RWPE2 (cell line): ENCODE data around the gene A1BG.
A peak's percentile ranks its signal among the peaks of the same experiment; 100 is the strongest.

Source experiments
- ATAC-seq: fragments of 200-7000 bp; cut with Tn5 transposase; 3 replicates; pipeline ENCODE4 v1.9.1; 2021; ENCODE audit warnings: low read depth
- DNase-seq: peaks from one replicate; pipeline ENCODE4 v3.0.0-alpha.2; 2020; ENCODE audit warnings: low spot score
- H3K27ac ChIP-seq: fragments of 450-650 bp; 2 replicates; pipeline ENCODE4 v1.5.1; 2017; ENCODE audit warnings: mild to moderate bottlenecking; ENCODE audit not compliant: poor library complexity, severe bottlenecking
- H3K27me3 ChIP-seq: fragments of 250-450 bp; sonication (Bioruptor Pico); 2 replicates; pipeline ENCODE4 v1.5.1; 2021; ENCODE audit warnings: mild to moderate bottlenecking, moderate library complexity; ENCODE audit not compliant: insufficient read depth, poor library complexity, severe bottlenecking
- H3K36me3 ChIP-seq: fragments of 250-450 bp; sonication (Bioruptor Pico); 2 replicates; pipeline ENCODE4 v1.5.1; 2020; ENCODE audit warnings: low read depth, mild to moderate bottlenecking, moderate library complexity
- H3K4me1 ChIP-seq: fragments of 250-450 bp; sonication (Bioruptor Pico); 2 replicates; pipeline ENCODE4 v1.5.1; 2021; ENCODE audit warnings: mild to moderate bottlenecking, moderate library complexity; ENCODE audit not compliant: insufficient read depth, poor library complexity, severe bottlenecking
- H3K4me3 ChIP-seq: fragments of 250-450 bp; sonication (Bioruptor Pico); 2 replicates; pipeline ENCODE4 v1.5.1; 2021; ENCODE audit warnings: mild to moderate bottlenecking, moderate library complexity; ENCODE audit not compliant: severe bottlenecking
- H3K9me3 ChIP-seq: fragments of 250-450 bp; sonication (Bioruptor Pico); 2 replicates; pipeline ENCODE4 v1.5.1; 2021; ENCODE audit warnings: mild to moderate bottlenecking, moderate library complexity; ENCODE audit not compliant: severe bottlenecking
- TF ChIP-seq, protein P1 (sequence below): fragments of 450-650 bp; IDR thresholded peaks from one replicate; pipeline ENCODE4 v1.5.1; 2017; ENCODE audit warnings: mild to moderate bottlenecking, moderate library complexity; ENCODE audit not compliant: poor library complexity, severe bottlenecking

The A1BG gene

DNA sequence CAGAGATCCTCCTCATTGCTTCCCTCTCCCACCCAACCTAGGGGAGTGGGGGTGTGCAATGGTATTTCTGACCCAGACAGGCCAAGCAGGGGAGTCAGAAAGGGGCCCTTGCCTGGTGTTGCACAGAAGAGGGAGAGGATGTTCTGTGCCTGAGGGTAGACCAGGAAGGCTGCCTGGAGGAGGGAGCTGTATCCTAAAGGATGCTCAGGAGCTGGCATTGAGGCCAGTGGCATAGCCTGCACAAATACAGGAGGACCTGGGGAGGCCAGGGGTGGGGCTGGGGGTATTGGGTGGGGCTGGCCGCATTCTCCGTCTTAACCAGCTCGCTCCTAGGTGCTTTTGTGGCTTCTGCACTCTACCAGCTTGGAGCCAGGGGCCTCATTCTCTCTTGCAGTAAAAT lies 46.6 kb upstream of the A1BG start:
- Histone ChIP-seq H3K4me1 (peaks cover 8% of the 10 kb centered on the region), H3K27me3 (no peaks in the 10 kb centered on the region), H3K36me3 (no peaks in the 10 kb centered on the region), H3K27ac (peak overlapping the region; percentile 33), H3K9me3 (no peaks in the 10 kb centered on the region), H3K4me3 (no peak overlapping the region)
- TF ChIP-seq, protein P1, sequence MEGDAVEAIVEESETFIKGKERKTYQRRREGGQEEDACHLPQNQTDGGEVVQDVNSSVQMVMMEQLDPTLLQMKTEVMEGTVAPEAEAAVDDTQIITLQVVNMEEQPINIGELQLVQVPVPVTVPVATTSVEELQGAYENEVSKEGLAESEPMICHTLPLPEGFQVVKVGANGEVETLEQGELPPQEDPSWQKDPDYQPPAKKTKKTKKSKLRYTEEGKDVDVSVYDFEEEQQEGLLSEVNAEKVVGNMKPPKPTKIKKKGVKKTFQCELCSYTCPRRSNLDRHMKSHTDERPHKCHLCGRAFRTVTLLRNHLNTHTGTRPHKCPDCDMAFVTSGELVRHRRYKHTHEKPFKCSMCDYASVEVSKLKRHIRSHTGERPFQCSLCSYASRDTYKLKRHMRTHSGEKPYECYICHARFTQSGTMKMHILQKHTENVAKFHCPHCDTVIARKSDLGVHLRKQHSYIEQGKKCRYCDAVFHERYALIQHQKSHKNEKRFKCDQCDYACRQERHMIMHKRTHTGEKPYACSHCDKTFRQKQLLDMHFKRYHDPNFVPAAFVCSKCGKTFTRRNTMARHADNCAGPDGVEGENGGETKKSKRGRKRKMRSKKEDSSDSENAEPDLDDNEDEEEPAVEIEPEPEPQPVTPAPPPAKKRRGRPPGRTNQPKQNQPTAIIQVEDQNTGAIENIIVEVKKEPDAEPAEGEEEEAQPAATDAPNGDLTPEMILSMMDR: no peak
- DNase-seq (peak; percentile 23), ATAC-seq (no peak)

DNA sequence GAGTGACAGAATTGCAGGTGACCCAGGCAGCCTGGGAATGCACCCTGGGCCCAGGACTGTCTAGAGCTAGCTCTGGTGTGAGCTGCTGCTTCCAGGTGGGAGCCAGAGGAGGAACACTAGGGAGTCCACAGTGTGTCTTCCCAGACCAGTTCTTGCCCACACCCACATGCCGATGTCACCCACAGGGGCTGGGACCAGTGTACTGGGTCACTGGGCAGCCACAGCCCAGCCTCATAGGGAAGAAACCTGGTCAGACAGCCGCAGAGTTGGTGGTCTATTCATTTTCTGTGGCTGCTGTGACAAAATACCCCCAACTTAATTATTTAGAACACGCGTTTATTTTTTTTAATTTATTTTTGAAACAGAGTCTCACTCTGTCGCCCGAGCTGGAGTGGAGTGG lies 45.3 kb upstream of the A1BG start:
- H3K27me3 ChIP-seq: no peaks in the 10 kb centered on the region
- TF ChIP-seq, protein P1: no peak
- DNase-seq (peak; percentile 47), ATAC-seq (no peak)
- no peak overlapping the region for H3K4me3 ChIP-seq
- peaks cover 12% of the 10 kb centered on the region for H3K4me1 ChIP-seq
- H3K9me3 ChIP-seq: no peaks in the 10 kb centered on the region
- no peak overlapping the region for H3K27ac ChIP-seq
- peaks cover 13% of the 10 kb centered on the region for H3K36me3 ChIP-seq

DNA sequence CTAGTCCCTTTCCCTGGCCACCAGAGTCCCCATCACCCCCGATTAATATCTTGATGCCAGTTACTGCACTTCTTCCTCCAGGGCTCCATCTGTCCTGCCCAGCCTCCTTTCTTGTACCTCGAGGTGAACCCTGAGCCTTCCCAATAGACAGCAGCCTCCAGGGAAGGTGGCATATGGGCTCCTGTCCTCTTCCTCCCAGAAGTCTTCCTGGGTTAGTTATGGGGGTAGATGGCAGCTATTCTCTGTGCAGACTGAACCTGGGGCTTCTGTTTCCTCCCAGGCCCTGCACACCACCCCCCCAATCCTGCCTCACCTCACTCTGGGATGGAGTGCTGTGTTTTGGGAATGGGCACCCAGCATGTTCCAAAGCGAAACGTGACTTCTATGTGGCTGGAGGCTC lies 44.8 kb upstream of the A1BG start:
- no peaks in the 10 kb centered on the region for H3K27me3 ChIP-seq
- H3K9me3 ChIP-seq: no peaks in the 10 kb centered on the region
- no peak overlapping the region for H3K27ac ChIP-seq
- H3K4me1 ChIP-seq: peaks cover 12% of the 10 kb centered on the region
- DNase-seq (no peak), ATAC-seq (no peak)
- TF ChIP-seq, protein P1: no peak
- peaks cover 18% of the 10 kb centered on the region for H3K36me3 ChIP-seq
- no peak overlapping the region for H3K4me3 ChIP-seq

DNA sequence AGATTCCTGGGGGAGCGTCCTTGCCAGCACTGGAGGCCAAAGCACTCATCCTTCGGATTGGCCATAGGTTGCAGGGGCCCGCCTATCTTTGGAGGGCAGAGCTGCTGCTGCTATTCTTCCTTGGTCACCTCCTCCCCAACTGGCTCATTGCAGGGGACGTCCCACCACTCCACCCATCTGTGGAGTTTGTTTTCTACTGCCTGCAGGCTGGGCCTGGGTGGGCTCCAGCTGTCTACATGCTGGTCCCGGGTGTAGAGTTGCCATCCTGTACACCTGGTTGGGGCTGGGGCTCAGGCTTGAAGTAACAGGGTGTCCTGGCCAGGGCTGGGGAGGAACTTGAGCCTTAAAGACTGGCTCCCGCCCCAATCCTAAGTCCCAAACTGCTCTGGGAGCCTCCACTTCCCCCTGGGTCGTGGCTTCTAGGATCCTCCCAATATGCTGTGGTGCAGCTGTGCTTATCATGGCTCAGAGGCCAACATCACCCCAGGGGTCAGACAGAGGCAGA lies 44.3 kb upstream of the A1BG start:
- Histone ChIP-seq H3K4me3 (no peak overlapping the region), H3K27ac (no peak overlapping the region), H3K27me3 (no peaks in the 10 kb centered on the region), H3K4me1 (peaks cover 12% of the 10 kb centered on the region), H3K36me3 (peaks cover 23% of the 10 kb centered on the region), H3K9me3 (no peaks in the 10 kb centered on the region)
- DNase-seq: peak; percentile 55
- ATAC-seq: no peak
- TF ChIP-seq, protein P1: no peak

DNA sequence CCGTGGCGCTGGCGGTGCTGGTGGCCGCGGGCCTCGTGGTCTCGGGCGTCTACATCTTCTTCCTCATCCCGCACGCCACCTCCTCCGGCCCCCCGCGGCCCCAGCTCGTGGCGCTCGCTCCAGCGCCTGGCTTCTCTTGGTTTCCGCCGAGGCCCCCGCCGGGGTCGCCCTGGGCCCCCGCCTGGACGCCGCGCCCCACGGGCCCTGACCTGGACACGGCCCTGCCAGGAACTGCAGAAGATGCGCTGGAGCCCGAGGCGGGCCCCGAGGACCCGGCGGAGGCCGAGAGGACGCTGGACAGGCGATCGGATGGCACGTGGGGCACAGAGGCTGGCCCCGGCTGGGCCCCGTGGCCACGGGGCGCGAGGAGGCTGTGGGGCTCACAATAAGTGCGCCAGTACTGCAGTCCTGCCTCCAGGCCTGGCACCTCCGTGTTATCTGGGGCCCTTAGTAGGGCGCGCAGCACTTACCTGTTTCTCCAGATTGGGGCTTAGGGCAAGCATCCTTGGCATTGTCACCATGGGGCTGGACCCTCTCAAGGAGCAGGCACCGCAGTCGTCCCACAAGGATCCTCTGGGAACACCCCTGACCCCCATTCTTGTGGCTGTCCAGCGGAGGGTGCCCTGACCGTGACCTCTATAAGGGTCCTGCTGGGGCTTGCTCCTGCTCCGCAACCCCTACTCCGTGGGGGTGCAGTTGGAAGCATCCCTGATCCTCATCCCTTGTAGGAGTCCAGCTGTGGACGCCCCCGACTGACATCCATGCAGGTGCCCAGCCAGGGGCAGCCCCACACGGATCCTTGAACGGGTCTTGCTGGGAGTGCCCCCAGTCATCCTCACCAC lies 43.6 kb upstream of the A1BG start:
- peak overlapping the region; percentile 25 for H3K4me3 ChIP-seq
- no peak for ATAC-seq

More for the DNA sequence above, 43.6 kb upstream of the A1BG start:
- Histone ChIP-seq H3K27me3 (no peaks in the 10 kb centered on the region), H3K27ac (peak overlapping the region; percentile 64), H3K36me3 (peaks cover 30% of the 10 kb centered on the region), H3K9me3 (no peaks in the 10 kb centered on the region), H3K4me1 (peaks cover 8% of the 10 kb centered on the region)
- DNase-seq: peak; percentile 51
- TF ChIP-seq, protein P1: no peak
